Measurements from ENCODE around the gene CCDC138. TPM values are rescaled to one million over a fixed set of nuclear protein-coding genes. Genes with fewer than 3 reads are reported as not detected.

Gene CCDC138
- total RNA-seq, 1 experiment from 2014 or later = 4.3 TPM

DNA sequence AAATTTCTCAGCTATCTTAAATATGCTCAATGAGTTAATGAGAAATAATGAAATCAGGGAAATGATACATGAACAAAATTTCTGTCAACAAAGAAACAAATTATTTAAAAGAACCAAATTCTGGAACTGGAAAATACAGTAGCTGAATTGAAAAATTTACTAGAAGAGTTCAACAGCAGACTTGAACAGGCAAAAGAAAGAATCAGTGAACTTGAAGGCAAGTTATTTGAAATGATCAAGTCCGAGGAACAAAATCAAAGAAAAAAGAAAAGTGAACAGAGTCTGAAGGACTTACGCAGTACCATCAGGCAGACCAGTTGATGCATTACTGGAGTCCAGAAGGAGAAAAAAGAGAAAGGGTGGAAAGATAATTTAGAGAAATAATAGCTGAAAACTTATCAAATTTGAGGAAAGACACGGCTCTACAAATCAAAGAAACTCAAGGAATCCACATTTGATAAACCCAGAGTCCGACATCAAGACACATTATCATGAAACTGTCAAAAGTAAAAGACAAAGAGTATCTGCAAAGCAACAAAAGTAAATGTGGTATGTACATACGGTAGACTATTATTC lies 83.6 kb downstream of the CCDC138 start:
- ChIA-PET POLR2A (interaction anchor here (0.9 kb wide), 1 partner anchor 47 kb away, joined by 4 read pairs; no protein-coding TSS in a partner anchor), CTCF (no interaction called here)
- Mint-ChIP-seq H3K27ac (ENCODE audit: low read depth, unreplicated experiment) (no peak overlapping the region), H3K36me3 (ENCODE audit: insufficient read depth, unreplicated experiment) (peaks cover 6% of the 10 kb centered on the region), H3K4me3 (ENCODE audit: unreplicated experiment) (no peak overlapping the region), H3K4me1 (ENCODE audit: insufficient read depth, unreplicated experiment) (peaks cover 6% of the 10 kb centered on the region), H3K9me3 (ENCODE audit: unreplicated experiment) (peaks cover 10% of the 10 kb centered on the region), H3K27me3 (ENCODE audit: insufficient read depth, unreplicated experiment) (no peaks in the 10 kb centered on the region)
- no peak for DNase-seq (ENCODE audit: unreplicated experiment)
- intact Hi-C loops (cut with micrococcal nuclease) = no loop called here
- TF ChIP-seq, protein P1, sequence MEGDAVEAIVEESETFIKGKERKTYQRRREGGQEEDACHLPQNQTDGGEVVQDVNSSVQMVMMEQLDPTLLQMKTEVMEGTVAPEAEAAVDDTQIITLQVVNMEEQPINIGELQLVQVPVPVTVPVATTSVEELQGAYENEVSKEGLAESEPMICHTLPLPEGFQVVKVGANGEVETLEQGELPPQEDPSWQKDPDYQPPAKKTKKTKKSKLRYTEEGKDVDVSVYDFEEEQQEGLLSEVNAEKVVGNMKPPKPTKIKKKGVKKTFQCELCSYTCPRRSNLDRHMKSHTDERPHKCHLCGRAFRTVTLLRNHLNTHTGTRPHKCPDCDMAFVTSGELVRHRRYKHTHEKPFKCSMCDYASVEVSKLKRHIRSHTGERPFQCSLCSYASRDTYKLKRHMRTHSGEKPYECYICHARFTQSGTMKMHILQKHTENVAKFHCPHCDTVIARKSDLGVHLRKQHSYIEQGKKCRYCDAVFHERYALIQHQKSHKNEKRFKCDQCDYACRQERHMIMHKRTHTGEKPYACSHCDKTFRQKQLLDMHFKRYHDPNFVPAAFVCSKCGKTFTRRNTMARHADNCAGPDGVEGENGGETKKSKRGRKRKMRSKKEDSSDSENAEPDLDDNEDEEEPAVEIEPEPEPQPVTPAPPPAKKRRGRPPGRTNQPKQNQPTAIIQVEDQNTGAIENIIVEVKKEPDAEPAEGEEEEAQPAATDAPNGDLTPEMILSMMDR (IDR thresholded peaks at IDR 0.05; ENCODE audit: unreplicated experiment) = no peak
- no TSS peak for BruUV-seq (replicated peaks)

DNA sequence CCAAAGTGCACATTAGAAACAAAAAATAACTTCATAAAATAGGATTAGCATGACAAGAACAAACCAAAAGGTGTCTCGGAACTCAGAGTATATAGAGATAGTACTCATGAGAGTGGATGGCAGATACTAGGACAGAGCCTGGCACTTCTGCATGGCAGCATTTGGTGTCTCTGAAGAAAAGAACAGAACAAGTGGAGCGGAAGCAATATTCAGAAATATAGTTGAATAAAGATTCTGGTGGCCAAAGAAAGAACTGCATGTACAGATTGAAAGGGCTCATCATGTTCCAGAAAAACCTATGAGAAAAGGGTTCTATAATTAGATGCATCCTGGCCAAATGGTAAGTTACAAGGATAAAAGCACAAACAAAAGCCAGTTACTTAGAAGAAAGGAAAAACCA lies 90.9 kb downstream of the CCDC138 start:
- TF ChIP-seq, protein P1 (IDR thresholded peaks at IDR 0.05; ENCODE audit: unreplicated experiment) = no peak
- no TSS peak for BruUV-seq (replicated peaks)
- intact Hi-C loops (cut with micrococcal nuclease) = no loop called here
- H3K27me3 Mint-ChIP-seq (ENCODE audit: insufficient read depth, unreplicated experiment) = no peaks in the 10 kb centered on the region
- H3K4me1 Mint-ChIP-seq (ENCODE audit: insufficient read depth, unreplicated experiment) = no peaks in the 10 kb centered on the region
- H3K27ac Mint-ChIP-seq (ENCODE audit: low read depth, unreplicated experiment) = no peak overlapping the region
- no peak for DNase-seq (ENCODE audit: unreplicated experiment)
- H3K4me3 Mint-ChIP-seq (ENCODE audit: unreplicated experiment) = no peak overlapping the region
- H3K36me3 Mint-ChIP-seq (ENCODE audit: insufficient read depth, unreplicated experiment) = no peaks in the 10 kb centered on the region
- ChIA-PET CTCF (no interaction called here), POLR2A (no interaction called here)
- H3K9me3 Mint-ChIP-seq (ENCODE audit: unreplicated experiment) = no peaks in the 10 kb centered on the region

DNA sequence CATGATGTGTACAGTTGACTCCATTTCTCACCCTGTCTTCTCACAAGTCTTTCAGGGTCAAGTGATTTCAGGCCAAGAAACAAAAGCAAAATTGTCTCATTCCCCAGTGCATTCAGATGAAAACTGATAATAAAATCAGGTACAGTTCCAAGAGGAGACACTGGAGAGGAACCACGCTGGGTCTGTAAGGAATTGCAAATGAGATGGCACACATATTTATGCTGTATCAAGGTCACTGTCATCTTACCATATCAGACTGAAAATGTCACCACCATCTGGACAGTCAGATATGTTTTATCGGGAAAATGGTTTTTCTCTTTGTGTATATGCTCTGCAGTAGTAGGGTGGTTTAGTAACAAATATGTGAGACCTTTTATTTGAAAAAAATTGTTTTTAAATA lies 91.7 kb downstream of the CCDC138 start:
- H3K4me1 Mint-ChIP-seq (ENCODE audit: insufficient read depth, unreplicated experiment) = no peaks in the 10 kb centered on the region
- DNase-seq (ENCODE audit: unreplicated experiment) = no peak
- CTCF ChIA-PET = no interaction called here
- H3K4me3 Mint-ChIP-seq (ENCODE audit: unreplicated experiment) = no peak overlapping the region
- no peak overlapping the region for H3K27ac Mint-ChIP-seq (ENCODE audit: low read depth, unreplicated experiment)
- intact Hi-C loops (cut with micrococcal nuclease) = no loop called here
- TF ChIP-seq, protein P1 (IDR thresholded peaks at IDR 0.05; ENCODE audit: unreplicated experiment) = no peak
- no peaks in the 10 kb centered on the region for H3K9me3 Mint-ChIP-seq (ENCODE audit: unreplicated experiment)
- POLR2A ChIA-PET = no interaction called here
- no TSS peak for BruUV-seq (replicated peaks)
- H3K36me3 Mint-ChIP-seq (ENCODE audit: insufficient read depth, unreplicated experiment) = no peaks in the 10 kb centered on the region
- no peaks in the 10 kb centered on the region for H3K27me3 Mint-ChIP-seq (ENCODE audit: insufficient read depth, unreplicated experiment)

DNA sequence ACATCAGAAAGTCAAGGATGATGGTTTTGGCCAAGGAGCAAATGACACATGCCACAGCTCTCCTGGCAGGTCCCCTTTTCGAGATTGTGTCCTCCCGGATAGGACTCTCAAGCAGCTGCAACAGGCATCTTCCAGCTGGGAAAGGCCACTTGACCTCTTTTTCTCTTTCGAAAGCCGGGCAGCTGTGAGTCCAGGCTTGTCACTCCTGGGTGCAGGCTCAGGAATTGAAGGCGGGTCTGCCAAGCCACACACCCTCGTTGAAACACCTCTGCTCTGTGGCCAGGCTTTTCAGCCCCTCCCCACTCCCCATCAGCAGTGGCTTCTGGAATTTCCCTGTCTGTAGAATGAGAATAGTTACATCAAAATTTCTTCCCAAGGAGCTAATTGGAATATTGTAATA lies 98.0 kb downstream of the CCDC138 start:
- peaks cover 26% of the 10 kb centered on the region for H3K9me3 Mint-ChIP-seq (ENCODE audit: unreplicated experiment)
- no TSS peak for BruUV-seq (replicated peaks)
- DNase-seq (ENCODE audit: unreplicated experiment) = peak; percentile 3

More for the DNA sequence above, 98.0 kb downstream of the CCDC138 start:
- intact Hi-C loops (cut with micrococcal nuclease) = no loop called here
- Mint-ChIP-seq H3K36me3 (ENCODE audit: insufficient read depth, unreplicated experiment) (no peaks in the 10 kb centered on the region), H3K4me3 (ENCODE audit: unreplicated experiment) (no peak overlapping the region), H3K27me3 (ENCODE audit: insufficient read depth, unreplicated experiment) (no peaks in the 10 kb centered on the region), H3K4me1 (ENCODE audit: insufficient read depth, unreplicated experiment) (no peaks in the 10 kb centered on the region), H3K27ac (ENCODE audit: low read depth, unreplicated experiment) (no peak overlapping the region)
- TF ChIP-seq, protein P1 (IDR thresholded peaks at IDR 0.05; ENCODE audit: unreplicated experiment) = no peak
- CTCF ChIA-PET = interaction anchor here (1.2 kb wide), 1 partner anchor 626 kb away, joined by 5 read pairs; no protein-coding TSS in a partner anchor
- POLR2A ChIA-PET = interaction anchor here (1.2 kb wide), 1 partner anchor 10 kb away, joined by 4 read pairs; no protein-coding TSS in a partner anchor
